Measurements from ENCODE around the gene CCDC69.

Gene CCDC69

DNA sequence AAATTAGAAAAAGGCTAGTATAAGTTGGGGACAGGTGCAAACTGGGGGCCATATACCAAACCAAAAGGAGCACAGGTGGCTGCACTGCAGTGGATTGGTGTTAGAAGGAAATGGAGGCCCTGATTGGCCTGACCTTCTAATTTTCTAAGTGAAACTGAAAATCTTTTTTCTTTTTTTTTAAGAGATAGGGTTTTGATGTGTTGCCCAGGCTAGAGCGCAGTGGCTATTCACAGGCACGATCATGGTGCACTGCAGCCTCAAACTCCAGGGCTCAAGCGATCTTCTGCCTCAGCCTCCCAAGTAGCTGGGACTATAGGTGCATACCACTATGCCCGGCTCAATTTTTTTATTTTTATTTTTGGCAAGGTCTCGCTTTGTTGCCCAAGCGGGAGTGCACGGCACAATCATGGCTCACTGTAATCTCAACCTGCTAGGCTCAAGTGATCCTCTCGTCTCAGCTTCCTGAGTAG lies 9.8 kb upstream of the CCDC69 start:
- Histone ChIP-seq H3K9me2 (ENCODE audit: low read depth, low read length) (no peaks in the 10 kb centered on the region), H3K27ac (ENCODE audit: low read depth, low read length, poor library complexity, severe bottlenecking) (peak overlapping the region; percentile 95), H3K36me3 (ENCODE audit: insufficient read depth, low read length) (no peaks in the 10 kb centered on the region), H3K9ac (ENCODE audit: low read length) (peak overlapping the region; percentile 70; the same call in 1 of the 2 replicates), H3K79me2 (ENCODE audit: insufficient read depth, low read length) (no peaks in the 10 kb centered on the region), H3K4me3 (ENCODE audit: low read depth, low read length, poor library complexity, severe bottlenecking) (peak overlapping the region; percentile 37), H3F3A (ENCODE audit: insufficient read depth, low read length) (no peaks in the 10 kb centered on the region; the same call in 1 of the 2 replicates), H3K9me3 (ENCODE audit: low read length) (no peaks in the 10 kb centered on the region), H4K20me1 (ENCODE audit: insufficient read depth, low read length) (no peaks in the 10 kb centered on the region), H3K4me1 (ENCODE audit: insufficient read depth, low read length, severe bottlenecking) (peaks cover 61% of the 10 kb centered on the region), H3K4me2 (ENCODE audit: low read length) (peak overlapping the region; percentile 61), H3K27me3 (ENCODE audit: insufficient read depth, low read length) (no peaks in the 10 kb centered on the region), H2AFZ (ENCODE audit: low read length) (no peak overlapping the region)
- TF ChIP-seq EZH2 (IDR thresholded peaks at IDR 0.05; ENCODE audit: borderline replicate concordance, low read length): no peak
- TF ChIP-seq, protein P1, sequence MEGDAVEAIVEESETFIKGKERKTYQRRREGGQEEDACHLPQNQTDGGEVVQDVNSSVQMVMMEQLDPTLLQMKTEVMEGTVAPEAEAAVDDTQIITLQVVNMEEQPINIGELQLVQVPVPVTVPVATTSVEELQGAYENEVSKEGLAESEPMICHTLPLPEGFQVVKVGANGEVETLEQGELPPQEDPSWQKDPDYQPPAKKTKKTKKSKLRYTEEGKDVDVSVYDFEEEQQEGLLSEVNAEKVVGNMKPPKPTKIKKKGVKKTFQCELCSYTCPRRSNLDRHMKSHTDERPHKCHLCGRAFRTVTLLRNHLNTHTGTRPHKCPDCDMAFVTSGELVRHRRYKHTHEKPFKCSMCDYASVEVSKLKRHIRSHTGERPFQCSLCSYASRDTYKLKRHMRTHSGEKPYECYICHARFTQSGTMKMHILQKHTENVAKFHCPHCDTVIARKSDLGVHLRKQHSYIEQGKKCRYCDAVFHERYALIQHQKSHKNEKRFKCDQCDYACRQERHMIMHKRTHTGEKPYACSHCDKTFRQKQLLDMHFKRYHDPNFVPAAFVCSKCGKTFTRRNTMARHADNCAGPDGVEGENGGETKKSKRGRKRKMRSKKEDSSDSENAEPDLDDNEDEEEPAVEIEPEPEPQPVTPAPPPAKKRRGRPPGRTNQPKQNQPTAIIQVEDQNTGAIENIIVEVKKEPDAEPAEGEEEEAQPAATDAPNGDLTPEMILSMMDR (IDR thresholded peaks at IDR 0.05; ENCODE audit: low read length): no peak

DNA sequence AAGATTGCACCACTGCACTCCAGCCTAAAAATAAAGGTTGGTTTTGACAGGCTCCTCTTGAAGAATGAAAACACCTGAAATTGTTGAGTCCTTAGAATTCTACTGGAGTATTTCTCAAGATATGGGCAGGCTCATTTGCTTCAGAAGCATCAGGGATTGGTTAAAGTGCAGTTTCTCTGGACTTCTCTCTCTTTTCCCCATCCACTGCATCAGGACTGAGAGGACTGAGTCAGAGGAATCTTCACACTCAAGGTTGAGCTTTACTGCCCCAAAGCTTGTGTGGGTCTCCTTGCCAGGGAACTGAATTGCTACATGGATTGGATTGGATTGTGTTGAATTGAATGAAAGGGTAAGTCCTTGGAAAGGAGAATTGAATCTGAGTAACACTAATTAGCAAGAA lies 7.5 kb upstream of the CCDC69 start:
- no peaks in the 10 kb centered on the region for H3K9me3 ChIP-seq (ENCODE audit: low read length)
- peaks cover 41% of the 10 kb centered on the region for H3K4me1 ChIP-seq (ENCODE audit: insufficient read depth, low read length, severe bottlenecking)
- H2AFZ ChIP-seq (ENCODE audit: low read length): no peak overlapping the region
- no peak overlapping the region for H3K4me2 ChIP-seq (ENCODE audit: low read length)
- peak overlapping the region; percentile 95 for H3K27ac ChIP-seq (ENCODE audit: low read depth, low read length, poor library complexity, severe bottlenecking)
- no peaks in the 10 kb centered on the region; the same call in 1 of the 2 replicates for H3F3A ChIP-seq (ENCODE audit: insufficient read depth, low read length)
- H3K4me3 ChIP-seq (ENCODE audit: low read depth, low read length, poor library complexity, severe bottlenecking): no peak overlapping the region
- no peak overlapping the region for H3K9ac ChIP-seq (ENCODE audit: low read length)
- no peaks in the 10 kb centered on the region for H3K27me3 ChIP-seq (ENCODE audit: insufficient read depth, low read length)
- TF ChIP-seq, protein P1 (IDR thresholded peaks at IDR 0.05; ENCODE audit: low read length): no peak
- TF ChIP-seq EZH2 (IDR thresholded peaks at IDR 0.05; ENCODE audit: borderline replicate concordance, low read length): no peak
- no peaks in the 10 kb centered on the region for H3K36me3 ChIP-seq (ENCODE audit: insufficient read depth, low read length)
- no peaks in the 10 kb centered on the region for H4K20me1 ChIP-seq (ENCODE audit: insufficient read depth, low read length)
- H3K79me2 ChIP-seq (ENCODE audit: insufficient read depth, low read length): no peaks in the 10 kb centered on the region
- no peaks in the 10 kb centered on the region for H3K9me2 ChIP-seq (ENCODE audit: low read depth, low read length)

DNA sequence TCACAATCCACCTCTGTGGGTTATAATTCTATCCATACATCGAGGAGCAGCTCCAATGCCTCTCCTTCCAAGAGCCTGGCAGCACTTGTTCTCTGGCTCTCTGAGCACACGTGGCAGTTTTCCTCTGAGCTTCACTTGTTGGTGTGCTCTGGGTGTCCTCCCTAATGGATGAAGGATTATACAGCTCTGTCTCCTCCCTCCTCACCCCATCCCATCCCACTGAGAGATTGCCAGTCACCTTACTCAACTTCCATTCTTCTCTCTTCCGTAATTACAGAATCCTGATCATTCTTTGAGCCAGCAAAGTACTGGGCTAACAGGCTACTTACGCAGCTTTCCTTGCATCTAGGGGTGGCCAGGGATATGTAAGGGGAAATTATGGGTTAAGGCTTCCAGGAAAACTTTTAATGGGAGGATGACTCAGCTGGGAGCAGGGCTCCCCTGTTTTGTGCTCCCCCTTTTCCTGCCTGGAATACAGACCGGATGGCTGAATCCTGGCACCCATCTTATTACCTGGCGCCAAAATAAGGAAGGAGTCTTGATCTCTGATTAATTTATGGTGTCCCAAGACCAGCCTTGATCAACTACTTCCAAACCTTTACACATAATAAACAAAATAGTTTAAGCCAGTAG lies 6.3 kb upstream of the CCDC69 start:
- Histone ChIP-seq H2AFZ (ENCODE audit: low read length) (no peak overlapping the region), H3F3A (ENCODE audit: insufficient read depth, low read length) (no peaks in the 10 kb centered on the region; the same call in 1 of the 2 replicates), H3K4me2 (ENCODE audit: low read length) (no peak overlapping the region), H3K79me2 (ENCODE audit: insufficient read depth, low read length) (no peaks in the 10 kb centered on the region), H3K27me3 (ENCODE audit: insufficient read depth, low read length) (no peaks in the 10 kb centered on the region), H3K4me3 (ENCODE audit: low read depth, low read length, poor library complexity, severe bottlenecking) (no peak overlapping the region), H3K9ac (ENCODE audit: low read length) (no peak overlapping the region), H3K27ac (ENCODE audit: low read depth, low read length, poor library complexity, severe bottlenecking) (peak overlapping the region; percentile 8), H3K9me3 (ENCODE audit: low read length) (no peaks in the 10 kb centered on the region), H4K20me1 (ENCODE audit: insufficient read depth, low read length) (no peaks in the 10 kb centered on the region), H3K9me2 (ENCODE audit: low read depth, low read length) (no peaks in the 10 kb centered on the region), H3K4me1 (ENCODE audit: insufficient read depth, low read length, severe bottlenecking) (peaks cover 46% of the 10 kb centered on the region), H3K36me3 (ENCODE audit: insufficient read depth, low read length) (no peaks in the 10 kb centered on the region)
- TF ChIP-seq EZH2 (IDR thresholded peaks at IDR 0.05; ENCODE audit: borderline replicate concordance, low read length): no peak
- TF ChIP-seq, protein P1 (IDR thresholded peaks at IDR 0.05; ENCODE audit: low read length): no peak

Data from OCI-LY1 (cell line).